HepG2 (cell line): Measurements from ENCODE around the gene WBP1. TPM values are rescaled to one million over a fixed set of nuclear protein-coding genes. Genes with fewer than 3 reads are reported as not detected.

Source experiments
- CENPT ChIP-seq: sonication (generic); formaldehyde crosslinking; IDR thresholded peaks from 2 replicates; pipeline ENCODE4 v1.8.0; 2022; ENCODE audit warnings: low read depth, mild to moderate bottlenecking, moderate library complexity, missing genetic modification reagents
- FOXK1 ChIP-seq: sonication (generic); formaldehyde crosslinking; IDR thresholded peaks from 2 replicates; pipeline ENCODE4 v1.4.0; 2020; ENCODE audit warnings: low read depth, missing genetic modification reagents, borderline replicate concordance
- IRF1 ChIP-seq: sonication (generic); formaldehyde crosslinking; IDR thresholded peaks from 2 replicates; pipeline ENCODE4 v1.4.0; 2020; ENCODE audit warnings: low read depth, mild to moderate bottlenecking, missing genetic modification reagents
- MYNN ChIP-seq: sonication (generic); formaldehyde crosslinking; IDR thresholded peaks from 2 replicates; pipeline ENCODE4 v1.4.0; 2020; ENCODE audit warnings: mild to moderate bottlenecking, low read depth, missing genetic modification reagents
- NFE2L2 ChIP-seq: fragments of 150-350 bp; IDR thresholded peaks from 2 replicates; pipeline ENCODE4 v1.6.1; 2014; ENCODE audit warnings: low read length
- NR1H2 ChIP-seq: sonication (generic); formaldehyde crosslinking; IDR thresholded peaks from 2 replicates; pipeline ENCODE4 v1.8.1; 2022; ENCODE audit warnings: low read depth, missing genetic modification reagents, borderline replicate concordance
- PHB2 ChIP-seq: fragments of 450-650 bp; IDR thresholded peaks from 2 replicates; pipeline ENCODE4 v1.6.1; 2018; ENCODE audit not compliant: partially characterized antibody
- PRDM4 ChIP-seq: sonication (generic); formaldehyde crosslinking; IDR thresholded peaks from 2 replicates; pipeline ENCODE4 v1.9.0; 2021; ENCODE audit warnings: missing genetic modification reagents, borderline replicate concordance
- SRSF9 ChIP-seq: fragments of 200-400 bp; formaldehyde crosslinking; IDR thresholded peaks from 2 replicates; pipeline ENCODE4 v1.6.1; 2018; ENCODE audit warnings: borderline replicate concordance, mild to moderate bottlenecking, low read depth, low read length; ENCODE audit not compliant: insufficient read depth, poor library complexity, severe bottlenecking
- XRCC5 ChIP-seq: fragments of 200-400 bp; formaldehyde crosslinking; optimal IDR thresholded peaks from 2 replicates; pipeline ENCODE3; 2017; ENCODE audit warnings: mild to moderate bottlenecking, low read length
- YY1 ChIP-seq: IDR thresholded peaks from 2 replicates; pipeline ENCODE4 v1.6.1; 2011; ENCODE audit warnings: low read length, low read depth, moderate library complexity, mild to moderate bottlenecking; ENCODE audit not compliant: insufficient read depth, insufficient replicate concordance
- ZNF431 ChIP-seq: sonication (generic); formaldehyde crosslinking; IDR thresholded peaks from 2 replicates; pipeline ENCODE4 v1.9.0; 2022; ENCODE audit warnings: missing genetic modification reagents, low read depth, mild to moderate bottlenecking, borderline replicate concordance
- ZNF547 ChIP-seq: sonication (generic); formaldehyde crosslinking; IDR thresholded peaks from 2 replicates; pipeline ENCODE4 v1.5.1; 2020; ENCODE audit warnings: mild to moderate bottlenecking, missing genetic modification reagents
- ZNF639 ChIP-seq: conservative IDR thresholded peaks from 2 replicates; pipeline ENCODE4 v1.6.1; 2018; ENCODE audit warnings: missing genetic modification reagents
- ZNF703 ChIP-seq: sonication (generic); formaldehyde crosslinking; IDR thresholded peaks from 2 replicates; pipeline ENCODE4 v1.5.1; 2020; ENCODE audit warnings: missing genetic modification reagents, mild to moderate bottlenecking, moderate library complexity, borderline replicate concordance
- ZNF883 ChIP-seq: sonication (generic); formaldehyde crosslinking; IDR thresholded peaks from 2 replicates; pipeline ENCODE4 v1.5.1; 2020; ENCODE audit warnings: mild to moderate bottlenecking, missing genetic modification reagents; ENCODE audit errors: not compliant biosample characterization
- ZSCAN22 ChIP-seq: sonication (generic); formaldehyde crosslinking; IDR thresholded peaks from 2 replicates; pipeline ENCODE4 v1.4.0; 2020; ENCODE audit warnings: mild to moderate bottlenecking, missing genetic modification reagents
- polyA plus RNA-seq, 8 experiments: library from polyadenylated mRNA; depleted of rRNA in 3 of 8; stranded (reverse) in 7 of 8; unstranded in 1 of 8; fragments of >200 nt; fragmentation: Illumina TruSeq in 4 of 8; extraction: Trizol in 4 of 8; gene quantifications; 2 replicates each; pipeline versions ENCODE4 v1.2.1 to v1.2.3, GENCODE V29; 2011 to 2016; ENCODE audit warnings: low read depth in 4 of 8, missing spikeins in 1 of 8, mixed read lengths in 1 of 8; ENCODE audit not compliant: insufficient read depth in 1 of 8
- total RNA-seq, 5 experiments: library from RNA; depleted of rRNA; stranded (reverse); fragments of >200 nt; fragmentation: Illumina TruSeq; extraction: Trizol; gene quantifications; 2 replicates each; pipeline ENCODE4 v1.2.3, GENCODE V29; 2016; ENCODE audit warnings: low read depth in 1 of 5
- TF ChIP-seq, protein P1 (sequence below): sonication (generic); formaldehyde crosslinking; IDR thresholded peaks from 2 replicates; pipeline ENCODE4 v1.5.0; 2020; ENCODE audit warnings: missing genetic modification reagents
- TF ChIP-seq, protein P2 (sequence below): IDR thresholded peaks from 2 replicates; pipeline ENCODE4 v1.6.1; 2016; ENCODE audit warnings: low read depth, control low read depth
- TF ChIP-seq, protein P3 (sequence below): sonication (generic); formaldehyde crosslinking; IDR thresholded peaks from 2 replicates; pipeline ENCODE4 v1.5.0; 2020; ENCODE audit warnings: mild to moderate bottlenecking, missing genetic modification reagents, moderate library complexity

Gene WBP1
- total and polyA plus RNA-seq, 2 of the 13 experiments (the other 11 are each of a cell fraction or from before 2014, with no cell fraction given), result 38.8 to 85.7 TPM

GRCh38 chr2:74501335-74502071 is 43.3 kb downstream of the WBP1 start (continued):
- no peak for TF ChIP-seq ZNF431 (CRISPR knock-in tag)
- TF ChIP-seq ZNF883 (CRISPR knock-in tag), result no peak
- TF ChIP-seq MYNN, result no peak
- no peak for TF ChIP-seq NR1H2
- no peak for TF ChIP-seq ZSCAN22
- TF ChIP-seq XRCC5, result peak; percentile 31
- no peak for TF ChIP-seq PHB2
- TF ChIP-seq ZNF547 (CRISPR knock-in tag), result no peak
- TF ChIP-seq NFE2L2, result no peak
- TF ChIP-seq, protein P1, sequence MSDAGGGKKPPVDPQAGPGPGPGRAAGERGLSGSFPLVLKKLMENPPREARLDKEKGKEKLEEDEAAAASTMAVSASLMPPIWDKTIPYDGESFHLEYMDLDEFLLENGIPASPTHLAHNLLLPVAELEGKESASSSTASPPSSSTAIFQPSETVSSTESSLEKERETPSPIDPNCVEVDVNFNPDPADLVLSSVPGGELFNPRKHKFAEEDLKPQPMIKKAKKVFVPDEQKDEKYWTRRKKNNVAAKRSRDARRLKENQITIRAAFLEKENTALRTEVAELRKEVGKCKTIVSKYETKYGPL, result no peak
- TF ChIP-seq ZNF639 (CRISPR knock-in tag), result no peak
- peak; percentile 20 for TF ChIP-seq YY1
- no peak for TF ChIP-seq SRSF9
- TF ChIP-seq, protein P2, sequence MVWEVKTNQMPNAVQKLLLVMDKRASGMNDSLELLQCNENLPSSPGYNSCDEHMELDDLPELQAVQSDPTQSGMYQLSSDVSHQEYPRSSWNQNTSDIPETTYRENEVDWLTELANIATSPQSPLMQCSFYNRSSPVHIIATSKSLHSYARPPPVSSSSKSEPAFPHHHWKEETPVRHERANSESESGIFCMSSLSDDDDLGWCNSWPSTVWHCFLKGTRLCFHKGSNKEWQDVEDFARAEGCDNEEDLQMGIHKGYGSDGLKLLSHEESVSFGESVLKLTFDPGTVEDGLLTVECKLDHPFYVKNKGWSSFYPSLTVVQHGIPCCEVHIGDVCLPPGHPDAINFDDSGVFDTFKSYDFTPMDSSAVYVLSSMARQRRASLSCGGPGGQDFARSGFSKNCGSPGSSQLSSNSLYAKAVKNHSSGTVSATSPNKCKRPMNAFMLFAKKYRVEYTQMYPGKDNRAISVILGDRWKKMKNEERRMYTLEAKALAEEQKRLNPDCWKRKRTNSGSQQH (CRISPR knock-in tag), result no peak; the same call in 1 of the 2 replicates
- TF ChIP-seq, protein P3, sequence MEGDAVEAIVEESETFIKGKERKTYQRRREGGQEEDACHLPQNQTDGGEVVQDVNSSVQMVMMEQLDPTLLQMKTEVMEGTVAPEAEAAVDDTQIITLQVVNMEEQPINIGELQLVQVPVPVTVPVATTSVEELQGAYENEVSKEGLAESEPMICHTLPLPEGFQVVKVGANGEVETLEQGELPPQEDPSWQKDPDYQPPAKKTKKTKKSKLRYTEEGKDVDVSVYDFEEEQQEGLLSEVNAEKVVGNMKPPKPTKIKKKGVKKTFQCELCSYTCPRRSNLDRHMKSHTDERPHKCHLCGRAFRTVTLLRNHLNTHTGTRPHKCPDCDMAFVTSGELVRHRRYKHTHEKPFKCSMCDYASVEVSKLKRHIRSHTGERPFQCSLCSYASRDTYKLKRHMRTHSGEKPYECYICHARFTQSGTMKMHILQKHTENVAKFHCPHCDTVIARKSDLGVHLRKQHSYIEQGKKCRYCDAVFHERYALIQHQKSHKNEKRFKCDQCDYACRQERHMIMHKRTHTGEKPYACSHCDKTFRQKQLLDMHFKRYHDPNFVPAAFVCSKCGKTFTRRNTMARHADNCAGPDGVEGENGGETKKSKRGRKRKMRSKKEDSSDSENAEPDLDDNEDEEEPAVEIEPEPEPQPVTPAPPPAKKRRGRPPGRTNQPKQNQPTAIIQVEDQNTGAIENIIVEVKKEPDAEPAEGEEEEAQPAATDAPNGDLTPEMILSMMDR (CRISPR knock-in tag), result no peak; the same call in 1 of the 2 replicates
- no peak for TF ChIP-seq ZNF703 (CRISPR knock-in tag)
- 0 out of 2 replicates have a peak, but pooled peaks have one; percentile 36 for TF ChIP-seq CENPT (CRISPR knock-in tag)
- no peak for TF ChIP-seq FOXK1 (CRISPR knock-in tag)
- no peak for TF ChIP-seq IRF1 (CRISPR knock-in tag)
- TF ChIP-seq PRDM4 (CRISPR knock-in tag), result no peak
